HepG2 (cell line): Measurements from ENCODE around the gene SP6. TPM values are rescaled to one million over a fixed set of nuclear protein-coding genes. Genes with fewer than 3 reads are reported as not detected.

ENCODE experiments used
- IKZF4 ChIP-seq: sonication (generic); formaldehyde crosslinking; IDR thresholded peaks from 2 replicates; pipeline ENCODE4 v1.5.1; 2020; ENCODE audit warnings: borderline replicate concordance, mild to moderate bottlenecking, low read depth, missing genetic modification reagents; ENCODE audit errors: not compliant biosample characterization
- KLF15 ChIP-seq: sonication (generic); formaldehyde crosslinking; IDR thresholded peaks from 2 replicates; pipeline ENCODE4 v1.8.1; 2023; ENCODE audit warnings: borderline replicate concordance, mild to moderate bottlenecking, inconsistent platforms, missing genetic modification reagents, mixed read lengths
- MXD4 ChIP-seq: IDR thresholded peaks from 2 replicates; pipeline ENCODE4 v1.6.1; 2016; ENCODE audit warnings: mild to moderate bottlenecking, missing biosample characterization, missing genetic modification reagents
- NFKBIZ ChIP-seq: IDR thresholded peaks from 2 replicates; pipeline ENCODE4 v1.6.1; 2018; ENCODE audit warnings: missing genetic modification reagents, missing compliant biosample characterization
- NR3C1 ChIP-seq: sonication (generic); formaldehyde crosslinking; IDR thresholded peaks from 2 replicates; pipeline ENCODE4 v1.4.0; 2020; ENCODE audit warnings: missing genetic modification reagents
- SALL1 ChIP-seq: sonication (generic); formaldehyde crosslinking; IDR thresholded peaks from 2 replicates; pipeline ENCODE4 v1.8.0; 2022; ENCODE audit warnings: mild to moderate bottlenecking, missing genetic modification reagents
- SP140L ChIP-seq: sonication (generic); formaldehyde crosslinking; IDR thresholded peaks from 2 replicates; pipeline ENCODE4 v1.4.0; 2020; ENCODE audit warnings: missing genetic modification reagents, borderline replicate concordance
- ZC3H13 ChIP-seq: sonication (generic); formaldehyde crosslinking; IDR thresholded peaks from 2 replicates; pipeline ENCODE4 v1.8.1; 2023; ENCODE audit warnings: mild to moderate bottlenecking, missing genetic modification reagents, moderate library complexity
- ZKSCAN5 ChIP-seq: sonication (generic); formaldehyde crosslinking; IDR thresholded peaks from 2 replicates; pipeline ENCODE4 v1.5.1; 2020; ENCODE audit warnings: mild to moderate bottlenecking, missing genetic modification reagents
- ZNF501 ChIP-seq: sonication (generic); formaldehyde crosslinking; IDR thresholded peaks from 2 replicates; pipeline ENCODE4 v1.5.1; 2020; ENCODE audit warnings: mild to moderate bottlenecking, moderate library complexity, missing genetic modification reagents
- ZNF644 ChIP-seq: IDR thresholded peaks from 2 replicates; pipeline ENCODE4 v1.6.1; 2016; ENCODE audit warnings: low read depth
- ZNF777 ChIP-seq: sonication (generic); formaldehyde crosslinking; IDR thresholded peaks from 2 replicates; pipeline ENCODE4 v1.4.0; 2020; ENCODE audit warnings: missing genetic modification reagents
- ZNF788 ChIP-seq: sonication (generic); formaldehyde crosslinking; IDR thresholded peaks from 2 replicates; pipeline ENCODE4 v1.5.0; 2020; ENCODE audit warnings: mild to moderate bottlenecking, missing genetic modification reagents, borderline replicate concordance
- ZNF891 ChIP-seq: sonication (generic); formaldehyde crosslinking; IDR thresholded peaks from 2 replicates; pipeline ENCODE4 v1.5.0; 2020; ENCODE audit warnings: mild to moderate bottlenecking, missing genetic modification reagents
- polyA plus RNA-seq, 8 experiments: library from polyadenylated mRNA; depleted of rRNA in 3 of 8; stranded (reverse) in 7 of 8; unstranded in 1 of 8; fragments of >200 nt; fragmentation: Illumina TruSeq in 4 of 8; extraction: Trizol in 4 of 8; gene quantifications; 2 replicates each; pipeline versions ENCODE4 v1.2.1 to v1.2.3, GENCODE V29; 2011 to 2016; ENCODE audit warnings: low read depth in 4 of 8, missing spikeins in 1 of 8, mixed read lengths in 1 of 8; ENCODE audit not compliant: insufficient read depth in 1 of 8
- total RNA-seq, 5 experiments: library from RNA; depleted of rRNA; stranded (reverse); fragments of >200 nt; fragmentation: Illumina TruSeq; extraction: Trizol; gene quantifications; 2 replicates each; pipeline ENCODE4 v1.2.3, GENCODE V29; 2016; ENCODE audit warnings: low read depth in 1 of 5
- TF ChIP-seq, protein P1 (sequence below): sonication (generic); formaldehyde crosslinking; IDR thresholded peaks from 2 replicates; pipeline ENCODE4 v1.4.0; 2020; ENCODE audit warnings: missing genetic modification reagents
- TF ChIP-seq, protein P2 (sequence below): sonication (generic); formaldehyde crosslinking; IDR thresholded peaks from 2 replicates; pipeline ENCODE4 v1.8.0; 2022; ENCODE audit warnings: mild to moderate bottlenecking, missing genetic modification reagents, borderline replicate concordance
- TF ChIP-seq, protein P3 (sequence below): IDR thresholded peaks from 2 replicates; pipeline ENCODE4 v1.6.1; 2012; ENCODE audit warnings: low read depth, low read length, improper control_type of control experiment
- TF ChIP-seq, protein P4 (sequence below): sonication (generic); formaldehyde crosslinking; IDR thresholded peaks from 2 replicates; pipeline ENCODE4 v1.5.0; 2020; ENCODE audit warnings: missing genetic modification reagents, mild to moderate bottlenecking, borderline replicate concordance
- TF ChIP-seq, protein P5 (sequence below): sonication (generic); formaldehyde crosslinking; IDR thresholded peaks from 2 replicates; pipeline ENCODE4 v1.5.1; 2020; ENCODE audit warnings: missing genetic modification reagents, mild to moderate bottlenecking, borderline replicate concordance
- TF ChIP-seq, protein P6 (sequence below): sonication (generic); formaldehyde crosslinking; IDR thresholded peaks from 2 replicates; pipeline ENCODE4 v1.4.0; 2020; ENCODE audit warnings: missing genetic modification reagents

SP6 gene
- total and polyA plus RNA-seq, 2 of the 13 experiments (the other 11 are each of a cell fraction or from before 2014, with no cell fraction given) = 0.07 TPM

DNA sequence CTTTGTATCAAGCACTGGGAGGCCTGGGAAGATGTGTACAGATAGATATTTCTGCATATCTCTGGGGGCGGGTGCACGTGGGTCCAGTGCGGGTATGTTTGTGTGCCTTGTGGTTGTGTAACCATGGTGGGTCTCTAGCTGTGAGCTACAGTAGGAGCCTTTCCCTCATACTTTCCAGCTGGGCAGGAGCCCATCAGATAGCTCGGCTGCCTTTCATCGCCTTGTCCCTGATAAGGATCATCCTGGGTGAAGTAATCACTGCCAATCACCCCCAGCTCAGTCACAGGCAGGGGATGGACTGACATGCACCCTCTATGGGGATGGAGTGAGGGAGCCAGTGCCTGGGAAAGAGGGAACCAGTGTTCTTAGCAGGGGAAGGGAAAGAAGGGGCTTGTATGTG, 6.7 kb downstream of the SP6 start (continued):
- TF ChIP-seq, protein P1, sequence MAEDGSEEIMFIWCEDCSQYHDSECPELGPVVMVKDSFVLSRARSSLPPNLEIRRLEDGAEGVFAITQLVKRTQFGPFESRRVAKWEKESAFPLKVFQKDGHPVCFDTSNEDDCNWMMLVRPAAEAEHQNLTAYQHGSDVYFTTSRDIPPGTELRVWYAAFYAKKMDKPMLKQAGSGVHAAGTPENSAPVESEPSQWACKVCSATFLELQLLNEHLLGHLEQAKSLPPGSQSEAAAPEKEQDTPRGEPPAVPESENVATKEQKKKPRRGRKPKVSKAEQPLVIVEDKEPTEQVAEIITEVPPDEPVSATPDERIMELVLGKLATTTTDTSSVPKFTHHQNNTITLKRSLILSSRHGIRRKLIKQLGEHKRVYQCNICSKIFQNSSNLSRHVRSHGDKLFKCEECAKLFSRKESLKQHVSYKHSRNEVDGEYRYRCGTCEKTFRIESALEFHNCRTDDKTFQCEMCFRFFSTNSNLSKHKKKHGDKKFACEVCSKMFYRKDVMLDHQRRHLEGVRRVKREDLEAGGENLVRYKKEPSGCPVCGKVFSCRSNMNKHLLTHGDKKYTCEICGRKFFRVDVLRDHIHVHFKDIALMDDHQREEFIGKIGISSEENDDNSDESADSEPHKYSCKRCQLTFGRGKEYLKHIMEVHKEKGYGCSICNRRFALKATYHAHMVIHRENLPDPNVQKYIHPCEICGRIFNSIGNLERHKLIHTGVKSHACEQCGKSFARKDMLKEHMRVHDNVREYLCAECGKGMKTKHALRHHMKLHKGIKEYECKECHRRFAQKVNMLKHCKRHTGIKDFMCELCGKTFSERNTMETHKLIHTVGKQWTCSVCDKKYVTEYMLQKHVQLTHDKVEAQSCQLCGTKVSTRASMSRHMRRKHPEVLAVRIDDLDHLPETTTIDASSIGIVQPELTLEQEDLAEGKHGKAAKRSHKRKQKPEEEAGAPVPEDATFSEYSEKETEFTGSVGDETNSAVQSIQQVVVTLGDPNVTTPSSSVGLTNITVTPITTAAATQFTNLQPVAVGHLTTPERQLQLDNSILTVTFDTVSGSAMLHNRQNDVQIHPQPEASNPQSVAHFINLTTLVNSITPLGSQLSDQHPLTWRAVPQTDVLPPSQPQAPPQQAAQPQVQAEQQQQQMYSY = no peak
- no peak for TF ChIP-seq NFKBIZ
- TF ChIP-seq, protein P2, sequence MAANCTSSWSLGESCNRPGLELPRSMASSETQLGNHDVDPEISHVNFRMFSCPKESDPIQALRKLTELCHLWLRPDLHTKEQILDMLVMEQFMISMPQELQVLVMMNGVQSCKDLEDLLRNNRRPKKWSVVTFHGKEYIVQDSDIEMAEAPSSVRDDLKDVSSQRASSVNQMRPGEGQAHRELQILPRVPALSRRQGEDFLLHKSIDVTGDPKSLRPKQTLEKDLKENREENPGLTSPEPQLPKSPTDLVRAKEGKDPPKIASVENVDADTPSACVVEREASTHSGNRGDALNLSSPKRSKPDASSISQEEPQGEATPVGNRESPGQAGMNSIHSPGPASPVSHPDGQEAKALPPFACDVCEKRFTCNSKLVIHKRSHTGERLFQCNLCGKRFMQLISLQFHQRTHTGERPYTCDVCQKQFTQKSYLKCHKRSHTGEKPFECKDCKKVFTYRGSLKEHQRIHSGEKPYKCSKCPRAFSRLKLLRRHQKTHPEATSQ (CRISPR knock-in tag) = no peak
- TF ChIP-seq IKZF4 (CRISPR knock-in tag) = no peak
- TF ChIP-seq, protein P3, sequence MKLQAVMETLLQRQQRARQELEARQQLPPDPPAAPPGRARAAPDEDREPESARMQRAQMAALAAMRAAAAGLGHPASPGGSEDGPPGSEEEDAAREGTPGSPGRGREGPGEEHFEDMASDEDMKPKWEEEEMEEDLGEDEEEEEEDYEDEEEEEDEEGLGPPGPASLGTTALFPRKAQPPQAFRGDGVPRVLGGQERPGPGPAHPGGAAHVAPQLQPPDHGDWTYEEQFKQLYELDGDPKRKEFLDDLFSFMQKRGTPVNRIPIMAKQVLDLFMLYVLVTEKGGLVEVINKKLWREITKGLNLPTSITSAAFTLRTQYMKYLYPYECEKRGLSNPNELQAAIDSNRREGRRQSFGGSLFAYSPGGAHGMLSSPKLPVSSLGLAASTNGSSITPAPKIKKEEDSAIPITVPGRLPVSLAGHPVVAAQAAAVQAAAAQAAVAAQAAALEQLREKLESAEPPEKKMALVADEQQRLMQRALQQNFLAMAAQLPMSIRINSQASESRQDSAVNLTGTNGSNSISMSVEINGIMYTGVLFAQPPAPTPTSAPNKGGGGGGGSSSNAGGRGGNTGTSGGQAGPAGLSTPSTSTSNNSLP = no peak
- TF ChIP-seq, protein P4, sequence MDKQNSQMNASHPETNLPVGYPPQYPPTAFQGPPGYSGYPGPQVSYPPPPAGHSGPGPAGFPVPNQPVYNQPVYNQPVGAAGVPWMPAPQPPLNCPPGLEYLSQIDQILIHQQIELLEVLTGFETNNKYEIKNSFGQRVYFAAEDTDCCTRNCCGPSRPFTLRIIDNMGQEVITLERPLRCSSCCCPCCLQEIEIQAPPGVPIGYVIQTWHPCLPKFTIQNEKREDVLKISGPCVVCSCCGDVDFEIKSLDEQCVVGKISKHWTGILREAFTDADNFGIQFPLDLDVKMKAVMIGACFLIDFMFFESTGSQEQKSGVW (CRISPR knock-in tag) = no peak
- no peak for TF ChIP-seq ZNF777
- no peak for TF ChIP-seq KLF15 (CRISPR knock-in tag)
- 0 out of 2 replicates have a peak, but pooled peaks have one; percentile 43 for TF ChIP-seq ZNF501 (CRISPR knock-in tag)
- 0 out of 2 replicates have a peak, but pooled peaks have one; percentile 28 for TF ChIP-seq ZNF644 (CRISPR knock-in tag)
- no peak for TF ChIP-seq ZC3H13 (CRISPR knock-in tag)
- peak; percentile 56 for TF ChIP-seq SALL1
- TF ChIP-seq ZNF788 (CRISPR knock-in tag) = no peak
- TF ChIP-seq ZKSCAN5 (CRISPR knock-in tag) = no peak
- TF ChIP-seq, protein P5, sequence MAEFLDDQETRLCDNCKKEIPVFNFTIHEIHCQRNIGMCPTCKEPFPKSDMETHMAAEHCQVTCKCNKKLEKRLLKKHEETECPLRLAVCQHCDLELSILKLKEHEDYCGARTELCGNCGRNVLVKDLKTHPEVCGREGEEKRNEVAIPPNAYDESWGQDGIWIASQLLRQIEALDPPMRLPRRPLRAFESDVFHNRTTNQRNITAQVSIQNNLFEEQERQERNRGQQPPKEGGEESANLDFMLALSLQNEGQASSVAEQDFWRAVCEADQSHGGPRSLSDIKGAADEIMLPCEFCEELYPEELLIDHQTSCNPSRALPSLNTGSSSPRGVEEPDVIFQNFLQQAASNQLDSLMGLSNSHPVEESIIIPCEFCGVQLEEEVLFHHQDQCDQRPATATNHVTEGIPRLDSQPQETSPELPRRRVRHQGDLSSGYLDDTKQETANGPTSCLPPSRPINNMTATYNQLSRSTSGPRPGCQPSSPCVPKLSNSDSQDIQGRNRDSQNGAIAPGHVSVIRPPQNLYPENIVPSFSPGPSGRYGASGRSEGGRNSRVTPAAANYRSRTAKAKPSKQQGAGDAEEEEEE (CRISPR knock-in tag) = no peak
- TF ChIP-seq, protein P6, sequence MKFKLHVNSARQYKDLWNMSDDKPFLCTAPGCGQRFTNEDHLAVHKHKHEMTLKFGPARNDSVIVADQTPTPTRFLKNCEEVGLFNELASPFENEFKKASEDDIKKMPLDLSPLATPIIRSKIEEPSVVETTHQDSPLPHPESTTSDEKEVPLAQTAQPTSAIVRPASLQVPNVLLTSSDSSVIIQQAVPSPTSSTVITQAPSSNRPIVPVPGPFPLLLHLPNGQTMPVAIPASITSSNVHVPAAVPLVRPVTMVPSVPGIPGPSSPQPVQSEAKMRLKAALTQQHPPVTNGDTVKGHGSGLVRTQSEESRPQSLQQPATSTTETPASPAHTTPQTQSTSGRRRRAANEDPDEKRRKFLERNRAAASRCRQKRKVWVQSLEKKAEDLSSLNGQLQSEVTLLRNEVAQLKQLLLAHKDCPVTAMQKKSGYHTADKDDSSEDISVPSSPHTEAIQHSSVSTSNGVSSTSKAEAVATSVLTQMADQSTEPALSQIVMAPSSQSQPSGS (CRISPR knock-in tag) = no peak
- TF ChIP-seq SP140L (CRISPR knock-in tag) = no peak
- TF ChIP-seq NR3C1 = no peak
- no peak for TF ChIP-seq MXD4
- TF ChIP-seq ZNF891 (CRISPR knock-in tag) = no peak
